HuH-7 (cell line): ENCODE results near the gene FBXO3.

Source experiments
- DNase-seq: peaks from one replicate; pipeline ENCODE4 v3.0.0; 2011; ENCODE audit warnings: low spot score

The FBXO3 gene

GRCh38 chr11:33701302-33702230 lies 72.8 kb downstream of the FBXO3 start:
- no peak for DNase-seq

GRCh38 chr11:33700502-33701271 lies 73.6 kb downstream of the FBXO3 start, which contains the start of gene C11orf91:
Gene C11orf91, minus strand, starts transcription at chr11:33700826. Its CDS starts 86 bp downstream, at chr11:33700740.
- peak; percentile 66 for DNase-seq

DNA sequence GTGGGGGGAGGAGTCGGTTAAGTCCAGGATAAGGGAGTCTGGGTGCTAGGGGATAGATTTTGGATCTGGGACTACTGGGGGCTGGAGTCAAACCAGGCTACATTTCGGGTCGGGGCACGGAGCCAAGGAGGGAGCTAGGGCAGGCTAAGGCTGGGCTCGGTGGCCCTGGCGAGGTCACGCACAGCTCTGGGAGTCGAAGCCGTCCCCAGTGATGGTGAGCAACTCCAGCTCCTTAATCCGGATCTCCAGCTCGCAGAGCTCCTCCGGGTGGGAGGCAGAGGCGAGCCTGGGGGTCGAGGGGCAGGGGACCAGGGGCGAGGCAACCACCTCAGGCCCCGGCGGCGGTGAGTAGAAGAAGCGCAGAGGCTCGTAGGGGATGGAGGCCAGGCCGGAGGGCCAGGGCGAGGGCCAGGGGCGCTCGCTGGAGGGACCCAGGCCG lies 74.2 kb downstream of the FBXO3 start:
- no peak for DNase-seq

GRCh38 chr11:33699515-33700062 lies 74.7 kb downstream of the FBXO3 start:
- peak; percentile 36 for DNase-seq

DNA sequence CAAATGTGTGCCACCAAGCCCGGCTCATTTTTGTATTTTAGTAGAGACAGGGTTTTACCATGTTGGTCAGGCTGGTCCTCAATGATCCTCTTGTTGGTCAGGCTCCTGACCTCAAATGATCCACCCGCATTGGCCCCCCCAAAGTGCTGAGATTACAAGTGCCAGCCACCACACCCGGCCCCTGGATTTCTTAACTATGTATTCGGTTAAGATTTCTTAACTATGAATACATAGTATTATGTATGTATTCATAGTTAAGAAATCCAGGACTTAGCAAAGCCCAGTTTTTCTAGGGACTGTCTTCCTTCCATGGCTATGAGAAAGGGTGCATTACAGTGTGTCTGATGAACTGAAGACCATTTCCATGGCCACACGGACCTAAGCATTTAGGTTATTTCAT lies 75.4 kb downstream of the FBXO3 start:
- DNase-seq: no peak

- DNase-seq: no peak
Observed at GRCh38 chr11:33697997-33698396, 76.3 kb downstream of the FBXO3 start.

DNA sequence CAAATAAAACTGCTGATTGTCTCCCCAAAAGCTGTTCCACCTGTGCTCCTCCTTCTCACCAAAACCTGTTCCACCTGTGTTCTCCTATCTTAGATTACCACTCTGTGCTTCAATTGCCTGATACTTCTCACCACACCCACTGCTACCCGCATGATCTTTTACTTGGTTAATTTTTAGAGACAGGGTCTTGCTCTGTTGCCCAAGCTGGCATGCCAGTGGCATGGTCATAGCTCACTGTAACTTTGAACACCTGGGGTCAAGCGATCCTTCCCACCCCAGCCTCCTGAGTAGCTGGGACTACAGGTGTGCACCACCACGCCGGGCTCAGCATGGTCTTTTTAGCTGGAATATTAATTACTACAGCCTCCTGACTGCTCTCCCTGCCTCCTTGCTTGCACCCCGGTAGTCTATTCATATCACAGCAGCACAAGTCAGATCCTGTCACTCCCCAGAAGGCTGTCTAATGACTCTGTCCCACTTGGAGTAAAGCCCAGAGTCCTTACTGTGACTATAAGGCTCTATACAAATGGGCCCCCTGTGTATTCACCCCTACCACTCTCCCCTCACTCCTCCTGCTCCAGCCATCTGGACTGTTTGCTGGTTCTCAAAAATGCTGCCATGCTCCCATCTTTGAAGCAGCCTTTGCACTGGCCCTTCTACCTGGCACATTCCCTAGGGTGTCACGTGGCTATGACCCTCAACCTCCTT lies 77.2 kb downstream of the FBXO3 start:
- no peak for DNase-seq

DNA sequence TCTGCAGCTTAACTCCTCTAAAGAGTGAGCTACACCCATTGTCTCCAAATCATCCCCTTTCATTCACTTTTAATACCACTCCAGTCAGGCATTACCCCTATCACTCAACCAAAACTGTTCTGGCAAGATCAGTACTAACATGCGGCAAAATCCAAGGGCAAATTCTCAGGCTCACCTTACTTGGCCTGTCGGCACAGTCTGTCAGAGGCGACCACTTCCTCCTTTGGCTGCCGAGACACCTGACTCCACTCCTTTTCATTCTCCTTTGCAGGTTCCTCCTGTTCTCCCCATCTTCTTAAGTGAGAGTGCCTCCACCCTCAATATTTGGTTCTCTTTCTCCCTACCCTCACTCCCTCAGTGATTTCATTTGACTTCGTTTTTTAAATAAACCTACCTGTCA lies 77.9 kb downstream of the FBXO3 start:
- no peak for DNase-seq

GRCh38 chr11:33695051-33695566 lies 79.2 kb downstream of the FBXO3 start:
- DNase-seq: no peak

- DNase-seq: no peak
Observed at GRCh38 chr11:33694346-33695050, 79.8 kb downstream of the FBXO3 start.

DNA sequence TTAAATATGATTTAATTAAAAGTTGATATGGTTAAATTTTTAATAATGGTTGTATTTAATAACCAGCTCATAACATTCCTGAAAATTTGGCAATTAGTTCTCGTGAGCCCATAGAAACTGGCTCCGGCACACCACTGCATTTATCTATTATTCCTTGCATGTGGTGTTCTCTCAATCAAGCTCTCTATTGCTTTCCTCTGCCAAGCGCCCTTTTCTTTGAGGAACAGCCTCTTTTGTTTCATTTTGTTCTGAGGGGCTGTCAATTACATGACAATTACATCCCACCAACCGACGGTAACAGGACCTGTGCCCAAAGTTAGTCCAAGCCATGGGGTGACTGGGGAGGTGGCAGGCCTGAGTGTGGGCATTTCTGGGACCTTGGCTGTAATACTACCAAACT lies 81.8 kb downstream of the FBXO3 start:
- no peak for DNase-seq

GRCh38 chr11:33692013-33692504 lies 82.3 kb downstream of the FBXO3 start:
- no peak for DNase-seq

GRCh38 chr11:33691066-33691864 lies 83.1 kb downstream of the FBXO3 start:
- no peak for DNase-seq
